ENCODE measurements around the gene EGFR. TPM values are rescaled to one million over a fixed set of nuclear protein-coding genes. Genes with fewer than 3 reads are reported as not detected.
A peak's percentile ranks its signal among the peaks of the same experiment; 100 is the strongest.

Gene EGFR
- total RNA-seq, 1 experiment from 2014 or later, result 3.1 TPM

- no peaks in the 10 kb centered on the region for H3K27me3 ChIP-seq (ENCODE audit: control insufficient read depth, insufficient read depth, low read length)
- no peak for DNase-seq
- H3K36me3 ChIP-seq (replicated peaks; ENCODE audit: control insufficient read depth, insufficient read depth, low read length), result no peaks in the 10 kb centered on the region
- no peak overlapping the region for H3K4me3 ChIP-seq (ENCODE audit: insufficient read depth, low read depth, low read length)
Observed at GRCh38 chr7:55113760-55114540, 95.1 kb downstream of the EGFR start.

GRCh38 chr7:55117286-55117685 is 98.5 kb downstream of the EGFR start:
- no peaks in the 10 kb centered on the region for H3K36me3 ChIP-seq (replicated peaks; ENCODE audit: control insufficient read depth, insufficient read depth, low read length)
- no peak for DNase-seq
- no peak overlapping the region for H3K4me3 ChIP-seq (ENCODE audit: insufficient read depth, low read depth, low read length)
- H3K27me3 ChIP-seq (ENCODE audit: control insufficient read depth, insufficient read depth, low read length), result no peaks in the 10 kb centered on the region

- Histone ChIP-seq H3K4me3 (ENCODE audit: insufficient read depth, low read depth, low read length) (no peak overlapping the region), H3K36me3 (replicated peaks; ENCODE audit: control insufficient read depth, insufficient read depth, low read length) (no peaks in the 10 kb centered on the region), H3K27me3 (ENCODE audit: control insufficient read depth, insufficient read depth, low read length) (no peaks in the 10 kb centered on the region)
- DNase-seq, result no peak
Observed at GRCh38 chr7:55118426-55118825, 99.6 kb downstream of the EGFR start.

GRCh38 chr7:55119571-55119970 is 100.8 kb downstream of the EGFR start:
- Histone ChIP-seq H3K36me3 (replicated peaks; ENCODE audit: control insufficient read depth, insufficient read depth, low read length) (no peaks in the 10 kb centered on the region), H3K27me3 (ENCODE audit: control insufficient read depth, insufficient read depth, low read length) (no peaks in the 10 kb centered on the region), H3K4me3 (ENCODE audit: insufficient read depth, low read depth, low read length) (no peak overlapping the region)
- no peak for DNase-seq

- no peaks in the 10 kb centered on the region for H3K36me3 ChIP-seq (replicated peaks; ENCODE audit: control insufficient read depth, insufficient read depth, low read length)
- H3K27me3 ChIP-seq (ENCODE audit: control insufficient read depth, insufficient read depth, low read length), result no peaks in the 10 kb centered on the region
- DNase-seq, result no peak
- H3K4me3 ChIP-seq (ENCODE audit: insufficient read depth, low read depth, low read length), result no peak overlapping the region
Observed at GRCh38 chr7:55120074-55120473, 101.3 kb downstream of the EGFR start.

GRCh38 chr7:55120501-55121198 is 101.8 kb downstream of the EGFR start:
- Histone ChIP-seq H3K4me3 (ENCODE audit: insufficient read depth, low read depth, low read length) (no peak overlapping the region), H3K36me3 (replicated peaks; ENCODE audit: control insufficient read depth, insufficient read depth, low read length) (no peaks in the 10 kb centered on the region), H3K27me3 (ENCODE audit: control insufficient read depth, insufficient read depth, low read length) (no peaks in the 10 kb centered on the region)
- no peak for DNase-seq

- DNase-seq, result no peak
- Histone ChIP-seq H3K27me3 (ENCODE audit: control insufficient read depth, insufficient read depth, low read length) (no peaks in the 10 kb centered on the region), H3K36me3 (replicated peaks; ENCODE audit: control insufficient read depth, insufficient read depth, low read length) (no peaks in the 10 kb centered on the region), H3K4me3 (ENCODE audit: insufficient read depth, low read depth, low read length) (no peak overlapping the region)
Observed at GRCh38 chr7:55121249-55121648, 102.4 kb downstream of the EGFR start.

GRCh38 chr7:55122263-55122662 is 103.4 kb downstream of the EGFR start:
- no peaks in the 10 kb centered on the region for H3K27me3 ChIP-seq (ENCODE audit: control insufficient read depth, insufficient read depth, low read length)
- DNase-seq, result no peak
- H3K36me3 ChIP-seq (replicated peaks; ENCODE audit: control insufficient read depth, insufficient read depth, low read length), result no peaks in the 10 kb centered on the region
- no peak overlapping the region for H3K4me3 ChIP-seq (ENCODE audit: insufficient read depth, low read depth, low read length)

- no peak overlapping the region for H3K4me3 ChIP-seq (ENCODE audit: insufficient read depth, low read depth, low read length)
- no peaks in the 10 kb centered on the region for H3K36me3 ChIP-seq (replicated peaks; ENCODE audit: control insufficient read depth, insufficient read depth, low read length)
- no peaks in the 10 kb centered on the region for H3K27me3 ChIP-seq (ENCODE audit: control insufficient read depth, insufficient read depth, low read length)
- DNase-seq, result peak; percentile 56
Observed at GRCh38 chr7:55124989-55125875, 106.4 kb downstream of the EGFR start.

GRCh38 chr7:55127135-55127551 is 108.3 kb downstream of the EGFR start:
- H3K27me3 ChIP-seq (ENCODE audit: control insufficient read depth, insufficient read depth, low read length), result no peaks in the 10 kb centered on the region
- no peak for DNase-seq
- H3K4me3 ChIP-seq (ENCODE audit: insufficient read depth, low read depth, low read length), result no peak overlapping the region
- H3K36me3 ChIP-seq (replicated peaks; ENCODE audit: control insufficient read depth, insufficient read depth, low read length), result no peaks in the 10 kb centered on the region

GRCh38 chr7:55127622-55128081 is 108.8 kb downstream of the EGFR start:
- no peaks in the 10 kb centered on the region for H3K27me3 ChIP-seq (ENCODE audit: control insufficient read depth, insufficient read depth, low read length)
- no peak overlapping the region for H3K4me3 ChIP-seq (ENCODE audit: insufficient read depth, low read depth, low read length)
- no peak for DNase-seq
- no peaks in the 10 kb centered on the region for H3K36me3 ChIP-seq (replicated peaks; ENCODE audit: control insufficient read depth, insufficient read depth, low read length)

- no peak for DNase-seq
- Histone ChIP-seq H3K27me3 (ENCODE audit: control insufficient read depth, insufficient read depth, low read length) (no peaks in the 10 kb centered on the region), H3K4me3 (ENCODE audit: insufficient read depth, low read depth, low read length) (no peak overlapping the region), H3K36me3 (replicated peaks; ENCODE audit: control insufficient read depth, insufficient read depth, low read length) (no peaks in the 10 kb centered on the region)
Observed at GRCh38 chr7:55128693-55129394, 110.0 kb downstream of the EGFR start.

- Histone ChIP-seq H3K4me3 (ENCODE audit: insufficient read depth, low read depth, low read length) (no peak overlapping the region), H3K27me3 (ENCODE audit: control insufficient read depth, insufficient read depth, low read length) (no peaks in the 10 kb centered on the region), H3K36me3 (replicated peaks; ENCODE audit: control insufficient read depth, insufficient read depth, low read length) (no peaks in the 10 kb centered on the region)
- no peak for DNase-seq
Observed at GRCh38 chr7:55129541-55130394, 111.0 kb downstream of the EGFR start.
